Stimulated activated CD4-positive, alpha-beta T cell treated with anti-CD3 and anti-CD28 coated beads, Interleukin-15, amount 100 ng/mL, for 24 hours (primary cell): ENCODE data around the gene GPR137.
A peak's percentile ranks its signal among the peaks of the same experiment; 100 is the strongest.
"Not testable (repeated sequence)": the region's sequence is repeated elsewhere in the genome, so short reads cannot be mapped to it uniquely, and the experiment has no call there.

Experiments used
- DNase-seq: peaks from one replicate; pipeline ENCODE4 v3.0.0-alpha.2; 2020

GPR137 gene

GRCh38 chr11:64284962-64285884 lies at the start of gene GPR137:
GPR137 (plus strand) TSS chr11:64285848; CDS start chr11:64286525, 677 bp downstream.
- DNase-seq = peak; percentile 93

- no peak for DNase-seq
Measured at GRCh38 chr11:64237484-64237951, 48.1 kb upstream of the GPR137 start.

GRCh38 chr11:64238076-64238475 lies 47.6 kb upstream of the GPR137 start:
- DNase-seq = no peak

GRCh38 chr11:64238999-64239398 lies 46.6 kb upstream of the GPR137 start:
- no peak for DNase-seq

- no peak for DNase-seq
Measured at GRCh38 chr11:64239662-64240434, 45.8 kb upstream of the GPR137 start.

GRCh38 chr11:64240435-64241240 lies 45.0 kb upstream of the GPR137 start, which contains the start of gene FKBP2:
FKBP2 (plus strand) TSS chr11:64241095; CDS start chr11:64242388, 1,293 bp downstream.
- peak; percentile 98 for DNase-seq

GRCh38 chr11:64241241-64241490 lies 44.5 kb upstream of the GPR137 start:
- peak; percentile 100 for DNase-seq

- DNase-seq = peak; percentile 49
Measured at GRCh38 chr11:64241491-64242374, 43.9 kb upstream of the GPR137 start.

GRCh38 chr11:64243236-64243854 lies 42.3 kb upstream of the GPR137 start:
- DNase-seq = no peak

GRCh38 chr11:64244107-64244506 lies 41.5 kb upstream of the GPR137 start:
- no peak for DNase-seq

- no peak for DNase-seq
Measured at GRCh38 chr11:64244966-64245365, 40.7 kb upstream of the GPR137 start.

GRCh38 chr11:64245401-64245796 lies 40.2 kb upstream of the GPR137 start:
- DNase-seq = peak; percentile 44

GRCh38 chr11:64245797-64246620 lies 39.6 kb upstream of the GPR137 start:
- DNase-seq = peak; percentile 90

- DNase-seq = not testable (repeated sequence)
Measured at GRCh38 chr11:64246621-64246870, 39.1 kb upstream of the GPR137 start.

- DNase-seq = peak; percentile 93
Measured at GRCh38 chr11:64246871-64247728, 38.5 kb upstream of the GPR137 start, which contains the start of gene PPP1R14B. PPP1R14B (minus strand) TSS chr11:64246943; CDS start chr11:64246673, 270 bp downstream.

GRCh38 chr11:64247729-64248531 lies 37.7 kb upstream of the GPR137 start:
- DNase-seq = no peak

- DNase-seq = no peak
Measured at GRCh38 chr11:64248578-64248977, 37.1 kb upstream of the GPR137 start.

GRCh38 chr11:64249038-64249437 lies 36.6 kb upstream of the GPR137 start:
- no peak for DNase-seq
